Measurements from ENCODE around the gene IRF8.

The IRF8 gene

DNA sequence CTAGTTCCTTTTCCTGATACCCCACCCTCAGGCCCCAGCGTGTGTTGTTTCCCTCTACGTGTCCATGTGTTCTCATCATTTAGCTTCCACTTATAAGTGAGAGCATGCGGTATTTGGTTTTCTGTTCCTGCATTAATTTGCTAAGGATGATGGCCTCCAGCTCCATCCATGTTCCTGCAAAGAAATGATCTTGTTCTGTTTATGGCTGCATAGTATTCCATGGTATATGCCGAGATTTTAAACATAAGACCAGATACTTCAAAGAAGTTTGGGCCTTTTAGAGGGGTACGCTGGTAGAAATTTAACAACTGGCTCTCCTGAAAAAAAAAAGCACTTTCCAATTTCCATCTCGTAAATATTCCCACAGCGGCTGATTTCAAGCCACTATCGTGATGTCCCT lies 59.8 kb downstream of the IRF8 start:
- DNase-seq (ENCODE audit: low read depth), result no peak

DNA sequence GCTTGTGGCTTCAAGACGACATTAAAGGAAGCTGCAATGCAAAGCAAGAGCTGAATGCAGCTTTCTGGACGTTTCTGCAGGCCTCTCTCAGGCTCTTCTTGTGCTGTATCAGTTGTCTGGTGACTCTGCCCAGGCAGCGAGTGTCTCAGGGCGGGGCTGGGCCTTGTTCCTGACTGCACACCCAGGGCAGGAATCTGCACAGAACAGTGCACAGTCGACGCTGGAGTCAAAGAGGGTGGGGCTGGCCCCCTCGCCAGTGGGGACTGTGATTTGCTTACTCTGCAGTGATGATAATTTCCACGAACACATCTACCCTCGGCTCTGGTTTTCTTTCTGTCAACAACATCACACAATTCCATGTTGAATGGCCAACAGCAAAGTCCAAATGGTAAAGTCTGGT lies 60.7 kb downstream of the IRF8 start:
- DNase-seq (ENCODE audit: low read depth), result no peak

DNA sequence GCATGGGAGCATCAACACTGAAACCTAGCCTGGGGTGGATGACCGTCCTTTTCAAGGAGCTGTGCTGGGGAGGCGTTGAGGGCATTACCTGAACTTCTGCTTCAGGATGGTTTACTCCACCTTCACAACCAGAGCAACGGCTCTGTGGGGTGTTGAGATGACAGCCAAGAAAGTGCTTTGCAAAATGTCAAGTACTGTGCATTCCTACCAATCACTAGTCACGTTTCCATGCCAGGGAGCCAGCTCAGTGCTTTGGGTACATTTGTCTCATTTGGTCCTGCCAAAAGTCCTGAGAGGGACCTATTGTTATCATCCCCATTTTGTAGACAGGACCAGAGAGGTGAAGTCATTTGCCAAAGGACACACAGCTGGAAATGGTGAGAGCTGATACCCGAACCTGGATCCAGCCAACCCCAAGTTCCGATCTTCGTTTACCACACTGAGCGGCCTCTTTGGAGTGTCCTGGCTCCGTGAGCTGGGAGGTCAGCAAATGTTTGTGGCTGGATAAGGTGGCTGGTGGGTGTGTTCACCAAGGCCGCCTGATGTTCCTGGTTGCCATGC lies 61.6 kb downstream of the IRF8 start:
- DNase-seq (ENCODE audit: low read depth), result no peak

DNA sequence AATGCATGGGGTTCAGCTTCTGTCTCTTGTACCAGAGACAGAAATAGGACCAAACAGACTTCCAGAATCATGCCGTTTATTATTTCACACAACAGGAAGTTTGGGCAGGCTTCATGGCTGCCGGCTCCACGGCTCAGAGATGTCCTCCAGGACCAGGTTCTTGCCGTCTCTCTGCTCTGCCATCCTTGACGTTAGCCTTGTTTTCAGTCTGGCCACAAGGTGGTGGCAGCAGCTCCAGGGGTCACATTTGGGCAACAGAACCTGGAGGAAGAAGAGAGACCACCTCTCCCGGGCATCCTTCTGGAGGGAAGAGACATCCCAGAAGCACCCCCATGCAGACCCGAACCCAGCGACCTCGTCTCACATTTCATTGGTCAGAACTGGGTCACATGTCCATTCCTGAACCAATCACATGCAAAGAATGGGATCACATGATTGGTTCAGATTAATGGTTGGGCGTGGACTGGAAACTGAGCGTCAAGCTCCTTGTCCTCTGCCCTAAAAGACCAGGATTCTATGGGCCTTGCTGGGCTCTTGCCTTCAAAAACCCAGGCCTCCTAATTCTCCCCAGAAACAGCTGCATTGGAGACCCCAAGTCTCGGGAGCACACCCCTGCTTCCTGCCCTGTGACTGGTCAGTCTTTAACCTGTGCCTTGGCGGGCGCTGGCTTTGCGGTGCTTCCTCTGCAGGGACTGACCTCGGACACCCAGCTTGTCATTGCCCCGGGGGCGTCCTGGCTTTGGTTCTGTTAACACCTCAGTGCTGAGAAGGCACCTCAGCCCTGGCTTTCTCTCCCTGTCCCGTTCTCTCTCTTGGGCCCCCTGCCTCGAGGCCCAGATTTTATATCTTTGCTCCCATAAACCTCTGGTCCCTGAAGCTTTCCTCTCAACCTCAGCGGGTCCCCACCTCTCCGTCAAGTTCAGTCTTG lies 63.3 kb downstream of the IRF8 start:
- DNase-seq (ENCODE audit: low read depth), result no peak

DNA sequence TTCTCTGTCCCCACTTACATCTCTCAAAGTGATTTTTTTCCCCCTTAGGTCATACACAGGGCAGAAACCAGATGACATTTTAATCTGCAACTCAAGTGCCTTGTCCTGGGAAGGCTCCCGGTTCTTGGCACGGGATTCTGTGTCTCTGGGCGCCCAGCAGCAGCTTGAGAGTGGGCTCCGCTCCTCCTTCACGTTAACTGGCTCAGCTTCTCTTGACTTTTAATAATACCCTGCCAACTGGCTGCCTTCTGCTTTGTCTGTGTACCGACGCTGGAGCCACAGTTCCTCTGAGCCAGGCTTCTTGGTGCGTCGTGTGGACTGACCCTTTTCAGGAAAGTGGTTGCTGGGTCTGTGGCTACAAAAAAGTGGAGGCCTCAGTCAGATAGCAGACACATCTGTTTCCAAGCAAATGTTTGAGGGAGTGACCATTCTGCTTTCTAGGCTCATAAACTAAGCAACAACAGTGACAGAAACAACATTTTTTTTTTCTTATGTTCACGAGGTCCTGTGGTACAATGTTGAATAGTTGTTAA lies 64.9 kb downstream of the IRF8 start:
- DNase-seq (ENCODE audit: low read depth), result peak; percentile 10

DNA sequence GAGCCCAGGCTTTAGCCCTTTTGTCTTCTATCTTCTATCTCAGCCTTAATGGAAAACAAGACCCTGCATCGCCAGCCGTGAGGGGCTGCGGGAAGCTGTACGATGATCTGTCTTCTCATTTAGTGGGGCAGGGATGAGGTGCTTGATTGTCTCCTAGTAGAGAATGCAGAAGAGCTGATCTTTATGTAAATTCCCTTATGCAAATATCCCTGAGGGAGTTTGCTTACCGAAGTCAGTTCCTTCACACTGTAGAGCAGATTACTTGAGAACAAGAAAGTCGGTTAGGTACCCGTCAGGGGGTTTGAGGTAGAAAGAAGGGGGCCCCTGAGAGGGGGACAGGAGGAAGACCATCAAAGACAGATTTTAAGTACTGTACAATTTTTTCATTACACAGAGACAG lies 66.2 kb downstream of the IRF8 start:
- DNase-seq (ENCODE audit: low read depth), result no peak

DNA sequence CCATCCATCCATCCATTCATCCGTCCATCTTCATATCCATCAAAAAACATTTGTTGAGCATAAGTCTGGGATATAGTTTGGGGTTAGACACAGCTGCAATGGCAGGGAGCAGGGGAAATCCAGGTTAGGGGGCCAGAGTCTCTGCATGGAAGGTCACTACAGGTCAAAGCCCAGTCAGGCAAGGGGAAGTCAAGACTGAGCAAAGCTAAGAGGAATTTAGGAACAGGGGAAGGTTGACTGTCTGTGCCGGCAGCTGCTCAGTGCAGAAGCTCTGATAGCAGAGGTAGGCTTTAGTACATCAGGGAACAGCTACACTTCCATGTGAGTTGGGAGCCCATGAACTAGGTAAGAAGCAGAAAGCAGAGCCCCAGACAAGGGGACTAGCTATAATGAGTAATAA lies 68.1 kb downstream of the IRF8 start:
- DNase-seq (ENCODE audit: low read depth), result no peak

DNA sequence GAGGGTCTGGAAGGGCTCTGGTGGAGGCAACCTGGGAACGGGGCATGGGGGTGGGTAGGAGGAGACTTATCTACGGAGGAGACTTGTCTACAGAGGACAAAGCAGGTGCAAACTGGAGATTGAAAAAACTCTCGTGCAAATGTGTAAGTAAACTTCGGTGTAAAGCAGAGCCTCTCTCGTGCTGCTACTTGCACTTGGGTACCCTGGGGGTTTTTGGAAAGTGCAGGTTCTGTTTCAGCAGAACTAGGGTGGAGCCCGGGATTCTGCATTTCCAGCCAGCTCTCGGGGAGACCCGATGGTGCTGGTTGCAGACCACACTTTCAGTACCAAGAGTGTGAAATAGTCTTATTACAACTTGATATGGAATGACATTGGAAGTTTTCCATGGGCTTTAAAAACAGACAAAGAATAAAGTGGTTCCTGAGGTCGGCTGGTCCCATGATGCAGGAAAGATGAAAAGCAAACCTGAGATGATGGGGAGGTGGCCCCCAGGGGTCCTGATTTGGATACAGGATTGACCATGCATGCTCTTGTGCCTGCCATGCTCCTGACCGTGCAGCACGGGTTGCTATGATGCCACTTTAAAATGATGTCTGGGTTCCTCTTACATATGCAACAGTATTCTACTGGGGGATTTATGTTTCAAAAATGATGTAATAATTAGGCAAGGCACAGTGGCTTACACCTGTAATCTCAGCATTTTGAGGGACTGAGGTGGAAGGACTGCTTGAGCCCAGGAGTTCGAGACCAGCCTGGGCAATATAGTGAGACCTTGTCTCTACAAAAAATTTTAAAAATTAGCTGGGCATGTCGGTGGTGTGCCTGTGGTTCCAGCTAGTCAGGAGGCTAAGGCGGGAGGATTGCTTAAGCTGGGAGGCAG lies 69.3 kb downstream of the IRF8 start:
- DNase-seq (ENCODE audit: low read depth), result no peak

DNA sequence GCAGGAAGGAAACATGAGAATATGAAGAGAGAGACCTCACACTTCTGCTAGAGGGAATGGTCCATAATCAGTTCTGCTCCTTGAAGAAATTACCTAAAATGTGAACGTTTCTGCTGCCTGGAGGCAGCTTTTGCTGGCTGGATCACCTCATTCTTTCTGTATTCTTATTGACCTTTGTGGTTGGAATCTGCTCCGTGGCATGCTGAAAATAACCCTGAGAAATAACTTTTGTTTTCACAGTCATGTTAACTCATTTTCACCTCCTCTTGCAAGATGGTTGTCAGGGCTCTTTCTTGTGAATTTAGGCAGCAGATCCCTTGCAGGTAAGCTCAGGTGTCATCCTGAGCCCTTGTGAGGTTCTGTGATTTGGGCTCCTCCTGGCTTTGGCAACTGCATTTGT lies 70.2 kb downstream of the IRF8 start:
- DNase-seq (ENCODE audit: low read depth), result no peak

DNA sequence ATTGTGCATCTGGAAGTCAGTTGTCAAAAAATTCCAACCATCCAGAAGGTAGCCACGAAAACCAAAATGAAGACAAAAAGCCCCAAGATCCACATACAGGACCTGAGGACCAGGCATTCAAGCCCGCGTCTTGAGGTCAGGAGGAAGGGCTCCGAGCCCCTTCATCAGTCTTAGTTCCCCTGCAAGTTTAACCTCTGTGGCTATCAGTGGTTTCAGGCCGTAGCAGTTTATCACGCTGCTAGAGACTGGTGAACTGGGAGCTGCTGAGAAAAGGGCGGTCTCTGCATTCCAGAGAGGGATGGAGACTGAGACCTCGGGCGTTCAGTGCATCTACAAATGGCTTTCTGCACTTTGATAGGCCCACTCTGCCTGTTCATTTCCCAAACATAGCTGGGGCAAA lies 70.6 kb downstream of the IRF8 start:
- no peak for DNase-seq (ENCODE audit: low read depth)

DNA sequence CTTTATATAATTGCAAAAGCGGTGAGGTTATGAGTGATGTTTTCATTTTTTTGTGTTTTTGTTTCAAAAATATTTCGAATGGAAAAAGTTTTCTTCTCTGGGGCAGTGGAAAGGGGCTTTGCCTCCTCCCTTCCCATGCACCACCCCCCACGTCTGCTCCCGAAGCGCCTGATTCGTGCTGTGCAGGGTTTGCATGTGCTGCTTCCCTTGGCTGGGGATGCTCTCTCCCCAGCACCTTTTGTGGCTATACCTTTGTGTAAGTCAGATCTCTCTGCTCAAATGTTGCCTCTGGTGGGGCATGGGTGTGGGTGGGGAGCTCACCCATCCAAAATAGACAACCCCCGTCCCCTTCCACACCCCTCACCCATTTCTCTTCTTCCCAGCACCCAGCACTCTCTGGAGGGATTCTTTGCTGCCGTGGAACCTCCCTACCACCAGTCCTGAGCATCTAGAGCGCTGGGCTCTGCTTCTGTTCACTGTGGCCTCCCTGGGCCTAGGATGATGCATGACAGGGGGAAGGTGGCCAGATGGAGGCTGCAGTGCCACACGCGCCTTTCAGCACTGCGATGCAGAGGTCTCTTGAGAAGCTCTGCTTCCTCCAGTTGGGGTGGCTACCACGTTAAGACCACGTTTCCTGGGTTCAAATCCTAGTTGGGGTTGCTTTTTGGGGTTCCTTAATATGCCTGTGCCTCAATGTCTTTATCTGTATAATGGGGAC lies 71.2 kb downstream of the IRF8 start:
- no peak for DNase-seq (ENCODE audit: low read depth)

DNA sequence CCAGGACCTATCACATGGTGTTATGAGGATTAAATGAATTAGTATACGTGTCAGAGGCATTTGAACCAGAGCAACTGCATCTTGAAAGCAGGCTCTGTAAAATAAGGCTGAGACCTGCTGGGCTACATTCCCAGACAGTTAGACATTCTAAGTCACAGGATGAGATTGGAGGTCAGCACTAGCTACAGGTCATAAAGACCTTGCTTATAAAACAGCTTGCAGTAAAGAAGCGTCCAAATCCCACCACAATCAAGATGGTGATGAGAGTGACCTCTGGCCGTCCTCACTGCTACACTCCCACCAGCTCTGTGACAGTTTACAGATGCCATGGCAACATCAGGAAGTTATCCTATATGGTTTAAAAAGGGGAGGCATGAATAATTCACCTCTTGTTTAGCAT lies 71.8 kb downstream of the IRF8 start:
- no peak for DNase-seq (ENCODE audit: low read depth)
